Fibroblast of lung (primary cell): ENCODE results near the gene RAPGEF4. TPM values are rescaled to one million over a fixed set of nuclear protein-coding genes. Genes with fewer than 3 reads are reported as not detected.

Source experiments
- DNase-seq, 2 donors: peaks; one replicate each; pipeline versions ENCODE4 v3.0.0 to v3.0.0-alpha.2; 2010; ENCODE audit warnings: low read depth in 2 of 2
- H2AFZ ChIP-seq: 2 replicates; pipeline ENCODE4 v1.5.1; 2012; ENCODE audit warnings: low read length, control low read depth, inconsistent platforms
- H3K27ac ChIP-seq: 2 replicates; pipeline ENCODE4 v1.5.1; 2011; ENCODE audit warnings: low read length, control low read depth; ENCODE audit not compliant: insufficient read depth
- H3K27me3 ChIP-seq: 2 replicates; pipeline ENCODE4 v1.5.1; 2011; ENCODE audit warnings: mild to moderate bottlenecking, low read length; ENCODE audit not compliant: control insufficient read depth, insufficient read depth
- H3K36me3 ChIP-seq: 2 replicates; pipeline ENCODE4 v1.5.1; 2011; ENCODE audit warnings: low read length; ENCODE audit not compliant: control insufficient read depth, insufficient read depth
- H3K4me1 ChIP-seq: 2 replicates; pipeline ENCODE4 v1.5.1; 2011; ENCODE audit warnings: low read length; ENCODE audit not compliant: control insufficient read depth, insufficient read depth; ENCODE audit errors: extremely low read depth
- H3K4me2 ChIP-seq: 2 replicates; pipeline ENCODE4 v1.5.1; 2011; ENCODE audit warnings: low read length, control low read depth; ENCODE audit not compliant: insufficient read depth; ENCODE audit errors: extremely low read depth
- H3K4me3 ChIP-seq, 4 experiments: fragments of 200-600 bp in 1 of 4; sonication (generic) in 1 of 4; replicated peaks in 1 of 4; 2 replicates each; pipeline ENCODE4 v1.5.1; 2011 to 2016; ENCODE audit warnings: low read length in 4 of 4, low read depth in 3 of 4, mild to moderate bottlenecking in 3 of 4, control low read depth in 2 of 4, inconsistent platforms in 1 of 4, mixed read lengths in 1 of 4; ENCODE audit not compliant: insufficient read depth in 1 of 4; ENCODE audit errors: control extremely low read depth in 1 of 4
- H3K79me2 ChIP-seq: 2 replicates; pipeline ENCODE4 v1.5.1; 2012; ENCODE audit warnings: mild to moderate bottlenecking, low read length, inconsistent platforms; ENCODE audit not compliant: control insufficient read depth, insufficient read depth
- H3K9ac ChIP-seq: 2 replicates; pipeline ENCODE4 v1.5.1; 2011; ENCODE audit warnings: mild to moderate bottlenecking, low read length, control low read depth; ENCODE audit not compliant: insufficient read depth
- H3K9me3 ChIP-seq: 2 replicates; pipeline ENCODE4 v1.5.1; 2012; ENCODE audit warnings: low read depth, low read length; ENCODE audit not compliant: control insufficient read depth, insufficient read depth
- H4K20me1 ChIP-seq: 2 replicates; pipeline ENCODE4 v1.5.1; 2011; ENCODE audit warnings: low read length; ENCODE audit not compliant: control insufficient read depth, insufficient read depth; ENCODE audit errors: extremely low read depth
- EZH2 ChIP-seq: IDR thresholded peaks from 2 replicates; pipeline ENCODE4 v1.5.1; 2012; ENCODE audit warnings: low read length, control low read depth, mild to moderate bottlenecking; ENCODE audit errors: missing control alignments
- polyA plus RNA-seq, 2 donors: library from polyadenylated mRNA; depleted of rRNA in 1 of 2; stranded (reverse) in 1 of 2; unstranded in 1 of 2; fragments of >200 nt; gene quantifications; 2 replicates each; pipeline ENCODE4 v1.2.1, GENCODE V29; 2011 to 2012; ENCODE audit warnings: missing spikeins in 1 of 2
- total RNA-seq: library from RNA; depleted of rRNA; stranded (reverse); fragments of >200 nt; gene quantifications from 2 replicates; pipeline ENCODE4 v1.2.1, GENCODE V29; 2014
- TF ChIP-seq, protein P1 (sequence below), 2 donors: IDR thresholded peaks in 1 of 2; conservative IDR thresholded peaks in 1 of 2; 1 replicate in 1 of 2; 2 replicates in 1 of 2; pipeline ENCODE4 v1.5.1; 2011 to 2012; ENCODE audit warnings: low read length in 2 of 2, control low read depth in 1 of 2, inconsistent platforms in 1 of 2, low read depth in 1 of 2, mild to moderate bottlenecking in 1 of 2

RAPGEF4 gene
- total and polyA plus RNA-seq, 2 donors (not counting 1 experiment from before 2014, with no cell fraction given): 0.51 to 3.0 TPM

DNA sequence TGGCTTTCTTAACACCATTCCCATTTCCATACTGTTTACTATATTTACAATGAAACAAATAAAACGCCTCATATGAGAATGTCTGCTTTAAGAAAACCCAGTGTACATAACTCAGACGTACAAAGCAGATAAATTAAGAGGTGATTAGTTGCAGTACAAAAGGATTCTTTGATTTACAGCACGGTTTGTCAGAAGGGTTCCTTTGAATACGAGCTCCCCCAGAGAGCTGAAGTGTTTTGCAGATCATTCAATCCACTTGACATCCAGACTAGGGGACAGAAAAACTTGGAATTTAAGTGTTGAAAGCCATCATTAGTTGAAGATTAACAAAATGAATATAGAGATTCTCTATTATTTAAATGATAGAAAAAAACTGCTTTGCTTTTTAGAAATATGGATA, 72.5 kb downstream of the RAPGEF4 start:
- no peak for TF ChIP-seq EZH2
- TF ChIP-seq, protein P1, sequence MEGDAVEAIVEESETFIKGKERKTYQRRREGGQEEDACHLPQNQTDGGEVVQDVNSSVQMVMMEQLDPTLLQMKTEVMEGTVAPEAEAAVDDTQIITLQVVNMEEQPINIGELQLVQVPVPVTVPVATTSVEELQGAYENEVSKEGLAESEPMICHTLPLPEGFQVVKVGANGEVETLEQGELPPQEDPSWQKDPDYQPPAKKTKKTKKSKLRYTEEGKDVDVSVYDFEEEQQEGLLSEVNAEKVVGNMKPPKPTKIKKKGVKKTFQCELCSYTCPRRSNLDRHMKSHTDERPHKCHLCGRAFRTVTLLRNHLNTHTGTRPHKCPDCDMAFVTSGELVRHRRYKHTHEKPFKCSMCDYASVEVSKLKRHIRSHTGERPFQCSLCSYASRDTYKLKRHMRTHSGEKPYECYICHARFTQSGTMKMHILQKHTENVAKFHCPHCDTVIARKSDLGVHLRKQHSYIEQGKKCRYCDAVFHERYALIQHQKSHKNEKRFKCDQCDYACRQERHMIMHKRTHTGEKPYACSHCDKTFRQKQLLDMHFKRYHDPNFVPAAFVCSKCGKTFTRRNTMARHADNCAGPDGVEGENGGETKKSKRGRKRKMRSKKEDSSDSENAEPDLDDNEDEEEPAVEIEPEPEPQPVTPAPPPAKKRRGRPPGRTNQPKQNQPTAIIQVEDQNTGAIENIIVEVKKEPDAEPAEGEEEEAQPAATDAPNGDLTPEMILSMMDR (conservative IDR thresholded peaks at IDR 0.05 in 1 of 2, IDR thresholded peaks at IDR 0.05 in 1 of 2; ENCODE audit: low read depth in 1 of 2, low read length in 2 of 2): no peak
- no peaks in the 10 kb centered on the region for H3K36me3 ChIP-seq
- H3K27me3 ChIP-seq: no peaks in the 10 kb centered on the region
- no peak overlapping the region for H3K27ac ChIP-seq
- no peaks in the 10 kb centered on the region for H3K9me3 ChIP-seq
- H2AFZ ChIP-seq: no peak overlapping the region
- H4K20me1 ChIP-seq: no peaks in the 10 kb centered on the region
- H3K4me1 ChIP-seq: no peaks in the 10 kb centered on the region
- no peak overlapping the region for H3K4me2 ChIP-seq
- no peak overlapping the region for H3K9ac ChIP-seq
- no peak for DNase-seq
- H3K4me3 ChIP-seq: no peak overlapping the region
- H3K79me2 ChIP-seq: no peaks in the 10 kb centered on the region

DNA sequence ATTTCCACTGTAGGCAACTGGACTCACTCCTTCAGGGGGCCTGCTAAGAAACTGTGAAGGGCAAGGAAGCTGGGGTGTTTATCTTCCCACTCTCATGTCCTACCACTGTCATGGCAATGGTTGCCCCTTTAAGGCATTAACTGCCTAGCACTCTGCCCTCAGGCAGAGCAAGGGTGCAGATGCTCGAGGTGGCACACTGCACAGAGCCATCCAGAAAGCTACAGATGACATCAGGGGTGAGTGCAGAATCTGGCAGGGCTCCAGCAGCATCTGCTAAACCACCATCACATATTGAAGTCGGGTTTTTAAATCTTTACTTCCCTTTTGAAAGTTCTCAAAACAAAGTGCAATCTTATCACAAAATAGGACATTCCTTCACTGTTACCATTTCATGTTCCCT, 75.4 kb downstream of the RAPGEF4 start:
- no peak overlapping the region for H3K9ac ChIP-seq
- no peaks in the 10 kb centered on the region for H3K79me2 ChIP-seq
- H4K20me1 ChIP-seq: no peaks in the 10 kb centered on the region
- H2AFZ ChIP-seq: no peak overlapping the region
- no peaks in the 10 kb centered on the region for H3K36me3 ChIP-seq
- H3K27ac ChIP-seq: no peak overlapping the region
- H3K4me2 ChIP-seq: no peak overlapping the region
- H3K27me3 ChIP-seq: no peaks in the 10 kb centered on the region
- no peak overlapping the region for H3K4me3 ChIP-seq
- DNase-seq: no peak
- no peaks in the 10 kb centered on the region for H3K9me3 ChIP-seq
- TF ChIP-seq, protein P1 (conservative IDR thresholded peaks at IDR 0.05 in 1 of 2, IDR thresholded peaks at IDR 0.05 in 1 of 2; ENCODE audit: low read depth in 1 of 2, low read length in 2 of 2): no peak
- no peak for TF ChIP-seq EZH2
- H3K4me1 ChIP-seq: no peaks in the 10 kb centered on the region

DNA sequence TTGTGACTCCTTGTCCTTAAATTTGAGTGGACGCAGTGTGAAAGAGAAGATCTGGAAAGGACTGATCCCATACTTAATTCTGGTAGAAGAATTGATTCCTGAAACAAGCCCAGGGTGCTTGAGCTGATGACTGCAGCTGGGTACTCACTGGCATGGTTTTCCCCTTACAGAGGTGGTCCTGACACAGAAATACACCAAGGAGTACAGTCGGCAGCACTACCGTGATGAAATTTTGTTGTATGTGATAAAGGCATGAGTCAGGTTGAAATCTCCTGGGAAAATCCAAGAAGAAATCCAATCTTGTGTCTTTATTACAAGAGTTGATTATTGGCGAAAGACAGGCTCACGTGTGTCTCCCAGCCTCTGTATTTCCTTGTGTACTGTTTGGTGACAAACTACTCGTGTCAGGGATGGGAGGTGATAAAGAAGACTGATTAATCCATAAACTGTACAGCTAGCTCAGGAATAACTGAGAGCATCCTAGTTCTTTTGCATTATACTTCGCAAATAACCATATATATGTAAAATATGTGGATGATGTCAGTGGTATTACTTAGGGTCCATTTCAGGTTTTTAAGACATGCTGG, 76.6 kb downstream of the RAPGEF4 start:
- Histone ChIP-seq H3K9ac (no peak overlapping the region), H3K36me3 (no peaks in the 10 kb centered on the region), H3K79me2 (no peaks in the 10 kb centered on the region), H2AFZ (no peak overlapping the region), H3K4me1 (no peaks in the 10 kb centered on the region), H3K9me3 (no peaks in the 10 kb centered on the region), H4K20me1 (no peaks in the 10 kb centered on the region), H3K4me2 (no peak overlapping the region), H3K4me3 (no peak overlapping the region), H3K27me3 (no peaks in the 10 kb centered on the region), H3K27ac (no peak overlapping the region)
- TF ChIP-seq, protein P1 (conservative IDR thresholded peaks at IDR 0.05 in 1 of 2, IDR thresholded peaks at IDR 0.05 in 1 of 2; ENCODE audit: low read depth in 1 of 2, low read length in 2 of 2): no peak
- no peak for TF ChIP-seq EZH2
- no peak for DNase-seq
